Ovary (tissue), 3 donors: Measurements from ENCODE around the gene FNDC5.

Experiments
- CTCF ChIP-seq, 3 donors: fragments of 450-650 bp in 2 of 3; fragments of 200-600 bp in 1 of 3; IDR thresholded peaks; one replicate each; pipeline versions ENCODE4 v1.5.1 to v1.8.0; 2016 to 2022; ENCODE audit warnings: antibody characterized with exemption in 3 of 3, mild to moderate bottlenecking in 1 of 3
- EP300 ChIP-seq: sonication (generic); formaldehyde crosslinking; IDR thresholded peaks from one replicate; pipeline ENCODE4 v1.6.1; 2017; ENCODE audit warnings: antibody characterized with exemption
- donor health status: DM: no; HTN: no; CAD: no.

DNA sequence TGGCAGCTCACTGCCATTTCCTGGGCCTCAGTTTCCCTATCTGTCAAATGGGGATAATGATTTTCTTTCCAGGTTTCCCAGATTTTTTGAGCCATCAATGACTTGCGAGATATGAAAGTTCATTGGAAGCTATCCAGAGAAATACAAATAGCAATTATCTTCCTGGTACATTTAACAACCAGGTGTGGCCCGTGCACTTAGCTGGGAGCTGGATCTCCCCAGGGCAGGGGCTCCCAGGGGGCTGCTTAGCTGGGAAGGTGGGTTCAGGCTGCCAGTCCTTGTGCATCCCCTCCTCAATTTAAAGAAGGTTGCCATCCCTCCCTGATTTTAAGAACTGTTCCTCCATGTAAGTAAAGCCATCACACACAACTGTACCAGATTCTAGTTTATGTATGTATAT is 34.1 kb upstream of the FNDC5 start:
- TF ChIP-seq EP300 = no peak
- no peak for TF ChIP-seq CTCF (IDR thresholded peaks at IDR 0.05)
